ENCODE results near the gene SYNE1.

- TF ChIP-seq CTCF (IDR thresholded peaks at IDR 0.05; ENCODE audit: insufficient read depth, low read length, poor library complexity, severe bottlenecking) (no peak), EZH2phosphoT487 (conservative IDR thresholded peaks at IDR 0.05; ENCODE audit: low read length) (no peak)
These were observed 324.7 kb downstream of the SYNE1 start for GRCh38 chr6:152312434-152312833.

Data from SU-DHL-6 (cell line).